Neural crest cell (in vitro differentiated cells): ENCODE measurements around the gene CNTN5. TPM values are rescaled to one million over a fixed set of nuclear protein-coding genes. Genes with fewer than 3 reads are reported as not detected.

Experiments used
- DNase-seq: peaks from one replicate; pipeline ENCODE4 v3.0.0; 2021; ENCODE audit warnings: low read depth, mixed read lengths, low spot score
- H3K27ac Mint-ChIP-seq: one replicate; pipeline ENCODE4 v1.8.0; 2021; ENCODE audit warnings: mild to moderate bottlenecking, mixed read lengths; ENCODE audit not compliant: unreplicated experiment
- H3K27me3 Mint-ChIP-seq: 2 replicates; pipeline ENCODE4 v1.8.0; 2021; ENCODE audit warnings: low read depth, mild to moderate bottlenecking, mixed read lengths
- H3K36me3 Mint-ChIP-seq: 2 replicates; pipeline ENCODE4 v1.8.0; 2021; ENCODE audit warnings: low read depth, mild to moderate bottlenecking, mixed read lengths
- H3K4me1 Mint-ChIP-seq: 2 replicates; pipeline ENCODE4 v1.8.0; 2021; ENCODE audit warnings: mixed read lengths
- H3K4me3 Mint-ChIP-seq: one replicate; pipeline ENCODE4 v1.8.0; 2021; ENCODE audit warnings: mild to moderate bottlenecking, mixed read lengths
- H3K9me3 Mint-ChIP-seq: 2 replicates; pipeline ENCODE4 v1.8.0; 2021; ENCODE audit warnings: mixed read lengths
- CTCF ChIP-seq: fragments of 200-600 bp; sonication (generic); conservative IDR thresholded peaks from 2 replicates; pipeline ENCODE4 v1.5.0; 2021; ENCODE audit warnings: antibody characterized with exemption, mild to moderate bottlenecking
- total RNA-seq: library from RNA; stranded (reverse); gene quantifications from 2 replicates; pipeline ENCODE4 v1.2.1, GENCODE V29; 2021

The CNTN5 gene
- total RNA-seq, 1 donor from 2014 or later: not detected

GRCh38 chr11:99424313-99425084 is 403.8 kb downstream of the CNTN5 start:
- no peak for TF ChIP-seq CTCF
- Mint-ChIP-seq H3K4me1 (no peaks in the 10 kb centered on the region), H3K4me3 (no peak overlapping the region), H3K27me3 (no peaks in the 10 kb centered on the region), H3K36me3 (no peaks in the 10 kb centered on the region), H3K9me3 (no peaks in the 10 kb centered on the region), H3K27ac (no peak overlapping the region)
- DNase-seq: no peak

GRCh38 chr11:99425596-99425995 is 404.8 kb downstream of the CNTN5 start:
- no peaks in the 10 kb centered on the region for H3K4me1 Mint-ChIP-seq
- no peaks in the 10 kb centered on the region for H3K9me3 Mint-ChIP-seq
- no peak for TF ChIP-seq CTCF
- H3K27me3 Mint-ChIP-seq: no peaks in the 10 kb centered on the region
- H3K4me3 Mint-ChIP-seq: no peak overlapping the region
- H3K36me3 Mint-ChIP-seq: no peaks in the 10 kb centered on the region
- H3K27ac Mint-ChIP-seq: no peak overlapping the region
- DNase-seq: no peak

GRCh38 chr11:99432677-99433076 is 411.9 kb downstream of the CNTN5 start:
- Mint-ChIP-seq H3K36me3 (no peaks in the 10 kb centered on the region), H3K4me3 (no peak overlapping the region)
- DNase-seq: no peak

GRCh38 chr11:99443276-99443675 is 422.5 kb downstream of the CNTN5 start:
- no peak for DNase-seq
- Mint-ChIP-seq H3K9me3 (no peaks in the 10 kb centered on the region), H3K4me3 (no peak overlapping the region), H3K36me3 (no peaks in the 10 kb centered on the region), H3K27ac (no peak overlapping the region), H3K4me1 (no peaks in the 10 kb centered on the region), H3K27me3 (no peaks in the 10 kb centered on the region)
- no peak for TF ChIP-seq CTCF

More at GRCh38 chr11:99432677-99433076, 411.9 kb downstream of the CNTN5 start:
- Mint-ChIP-seq H3K4me1 (peaks cover 6% of the 10 kb centered on the region), H3K9me3 (no peaks in the 10 kb centered on the region), H3K27me3 (no peaks in the 10 kb centered on the region), H3K27ac (no peak overlapping the region)
- TF ChIP-seq CTCF: no peak

GRCh38 chr11:99446400-99446799 is 425.7 kb downstream of the CNTN5 start:
- no peaks in the 10 kb centered on the region for H3K4me1 Mint-ChIP-seq
- no peaks in the 10 kb centered on the region for H3K27me3 Mint-ChIP-seq
- no peaks in the 10 kb centered on the region for H3K9me3 Mint-ChIP-seq
- DNase-seq: no peak
- no peak for TF ChIP-seq CTCF
- no peak overlapping the region for H3K4me3 Mint-ChIP-seq
- no peaks in the 10 kb centered on the region for H3K36me3 Mint-ChIP-seq
- H3K27ac Mint-ChIP-seq: no peak overlapping the region
